H9 (cell line): ENCODE results near the gene SLC17A1. TPM values are rescaled to one million over a fixed set of nuclear protein-coding genes. Genes with fewer than 3 reads are reported as not detected.

Source experiments
- DNase-seq: peaks from one replicate; pipeline ENCODE4 v3.0.0-alpha.2; 2017
- H2AFZ ChIP-seq: one replicate; pipeline ENCODE4 v1.6.1; 2013; ENCODE audit warnings: mild to moderate bottlenecking, low read length, control low read depth, moderate library complexity
- H2AK5ac ChIP-seq: 2 replicates; pipeline ENCODE4 v1.6.1; 2013; ENCODE audit warnings: low read length, control low read depth, mixed read lengths; ENCODE audit not compliant: insufficient read length
- H2BK120ac ChIP-seq: one replicate; pipeline ENCODE4 v1.6.1; 2013; ENCODE audit warnings: low read depth, mild to moderate bottlenecking, low read length, control low read depth, inconsistent platforms; ENCODE audit not compliant: poor library complexity, severe bottlenecking
- H2BK12ac ChIP-seq: 2 replicates; pipeline ENCODE4 v1.6.1; 2013; ENCODE audit warnings: low read length, control low read depth, mixed read lengths, low read depth; ENCODE audit not compliant: insufficient read length
- H2BK15ac ChIP-seq: 2 replicates; pipeline ENCODE4 v1.6.1; 2013; ENCODE audit warnings: low read depth, low read length, control low read depth
- H2BK20ac ChIP-seq: one replicate; pipeline ENCODE4 v1.6.1; 2013; ENCODE audit warnings: low read depth, mild to moderate bottlenecking, low read length, control low read depth, inconsistent platforms; ENCODE audit not compliant: poor library complexity, severe bottlenecking
- H2BK5ac ChIP-seq: 2 replicates; pipeline ENCODE4 v1.6.1; 2013; ENCODE audit warnings: low read length, control low read depth, mixed read lengths; ENCODE audit not compliant: insufficient read length
- H3K14ac ChIP-seq: 2 replicates; pipeline ENCODE4 v1.6.1; 2013; ENCODE audit warnings: low read length, control low read depth; ENCODE audit not compliant: insufficient read depth
- H3K18ac ChIP-seq: 2 replicates; pipeline ENCODE4 v1.6.1; 2013; ENCODE audit warnings: low read depth, mild to moderate bottlenecking, mixed read lengths, low read length, control low read depth; ENCODE audit not compliant: insufficient read length
- H3K23ac ChIP-seq: 2 replicates; pipeline ENCODE4 v1.6.1; 2013; ENCODE audit warnings: low read length, control low read depth, mixed read lengths, low read depth; ENCODE audit not compliant: insufficient read length
- H3K23me2 ChIP-seq: 2 replicates; pipeline ENCODE4 v1.6.1; 2013; ENCODE audit warnings: low read depth, mild to moderate bottlenecking, mixed read lengths, low read length, control low read depth; ENCODE audit not compliant: insufficient read length, poor library complexity, severe bottlenecking
- H3K27ac ChIP-seq: 2 replicates; pipeline ENCODE4 v1.5.1; 2013; ENCODE audit warnings: low read length, control low read depth, mixed read lengths, low read depth; ENCODE audit not compliant: insufficient read length
- H3K27me3 ChIP-seq: 2 replicates; pipeline ENCODE4 v1.6.1; 2013; ENCODE audit warnings: low read length, control low read depth, inconsistent platforms; ENCODE audit not compliant: insufficient read depth
- H3K4ac ChIP-seq: 2 replicates; pipeline ENCODE4 v1.6.1; 2013; ENCODE audit warnings: low read depth, mild to moderate bottlenecking, control low read depth, inconsistent platforms, low read length, moderate library complexity
- H3K4me1 ChIP-seq: 2 replicates; pipeline ENCODE4 v1.6.1; 2013; ENCODE audit warnings: low read length, control low read depth, inconsistent platforms; ENCODE audit not compliant: insufficient read depth
- H3K4me2 ChIP-seq: 2 replicates; pipeline ENCODE4 v1.6.1; 2013; ENCODE audit warnings: low read length, control low read depth, mixed read lengths; ENCODE audit not compliant: insufficient read length, insufficient read depth
- H3K56ac ChIP-seq: 2 replicates; pipeline ENCODE4 v1.6.1; 2013; ENCODE audit warnings: low read depth, mild to moderate bottlenecking, mixed read lengths, low read length, control low read depth; ENCODE audit not compliant: insufficient read length
- H3K79me1 ChIP-seq: 2 replicates; pipeline ENCODE4 v1.6.1; 2013; ENCODE audit warnings: low read depth, mild to moderate bottlenecking, moderate library complexity, low read length, control low read depth, inconsistent platforms; ENCODE audit not compliant: insufficient read depth, poor library complexity, severe bottlenecking
- H3K79me2 ChIP-seq: 2 replicates; pipeline ENCODE4 v1.6.1; 2013; ENCODE audit warnings: low read length, control low read depth, inconsistent platforms; ENCODE audit not compliant: insufficient read depth
- H3K9ac ChIP-seq: 2 replicates; pipeline ENCODE4 v1.6.1; 2013; ENCODE audit warnings: low read length, control low read depth, mixed read lengths; ENCODE audit not compliant: insufficient read length; ENCODE audit errors: extremely low read depth
- H3K9me3 ChIP-seq: one replicate; pipeline ENCODE4 v1.6.1; 2013; ENCODE audit warnings: low read depth, low read length, inconsistent platforms; ENCODE audit not compliant: control insufficient read depth
- H3T11ph ChIP-seq: one replicate; pipeline ENCODE4 v1.6.1; 2013; ENCODE audit warnings: mild to moderate bottlenecking, low read length, control low read depth, inconsistent platforms
- H4K20me1 ChIP-seq: one replicate; pipeline ENCODE4 v1.6.1; 2013; ENCODE audit not compliant: control insufficient read depth, insufficient read length, insufficient read depth
- H4K5ac ChIP-seq: 2 replicates; pipeline ENCODE4 v1.6.1; 2013; ENCODE audit warnings: low read depth, mild to moderate bottlenecking, mixed read lengths, low read length, control low read depth; ENCODE audit not compliant: insufficient read length
- H4K8ac ChIP-seq: replicated peaks from 2 replicates; pipeline ENCODE4 v1.6.1; 2013; ENCODE audit warnings: low read length, control low read depth, mixed read lengths, low read depth; ENCODE audit not compliant: insufficient read length
- H4K91ac ChIP-seq: 2 replicates; pipeline ENCODE4 v1.6.1; 2013; ENCODE audit warnings: low read depth, mild to moderate bottlenecking, moderate library complexity, mixed read lengths, low read length, control low read depth; ENCODE audit not compliant: insufficient read length
- H3K27ac Mint-ChIP-seq, 3 experiments: 2 replicates in 2 of 3; 3 replicates in 1 of 3; pipeline ENCODE4 v1.8.0; 2020 to 2021; ENCODE audit warnings: mixed read lengths in 3 of 3, mild to moderate bottlenecking in 1 of 3, moderate library complexity in 1 of 3
- H3K27me3 Mint-ChIP-seq: 2 replicates; pipeline ENCODE4 v1.8.0; 2021; ENCODE audit warnings: low read depth, mild to moderate bottlenecking, moderate library complexity, mixed read lengths
- H3K36me3 Mint-ChIP-seq, 3 experiments: 2 replicates in 2 of 3; 3 replicates in 1 of 3; pipeline ENCODE4 v1.8.0; 2020 to 2021; ENCODE audit warnings: low read depth in 3 of 3, mixed read lengths in 3 of 3; ENCODE audit not compliant: insufficient read depth in 1 of 3
- H3K4me1 Mint-ChIP-seq, 2 experiments: 2 replicates each; pipeline ENCODE4 v1.8.0; 2020; ENCODE audit warnings: mixed read lengths in 2 of 2
- H3K4me3 Mint-ChIP-seq, 2 experiments: 2 replicates in 1 of 2; 3 replicates in 1 of 2; pipeline ENCODE4 v1.8.0; 2020 to 2021; ENCODE audit warnings: mild to moderate bottlenecking in 2 of 2, mixed read lengths in 2 of 2, moderate library complexity in 1 of 2
- H3K9me3 Mint-ChIP-seq, 2 experiments: 2 replicates in 1 of 2; 3 replicates in 1 of 2; pipeline ENCODE4 v1.8.0; 2020; ENCODE audit warnings: mild to moderate bottlenecking in 2 of 2, mixed read lengths in 2 of 2, moderate library complexity in 1 of 2
- WGBS: extraction: QIAGEN DNeasy Blood & Tissue Kit; methylation state at CpG from one replicate; pipeline ENCODE4 v1.1.7; 2013; ENCODE audit warnings: missing lambda C conversion rate, low lambda C conversion rate, mixed read lengths; ENCODE audit not compliant: insufficient read length; ENCODE audit errors: extremely low coverage; 5-methylcytosine and 5-hydroxymethylcytosine counted together
- total RNA-seq: library from RNA; stranded (reverse); gene quantifications from 2 replicates; pipeline ENCODE4 v1.2.1, GENCODE V29; 2021
- TF ChIP-seq, protein P1 (sequence below): fragments of 200-600 bp; sonication (generic); conservative IDR thresholded peaks from 3 replicates; pipeline ENCODE4 v1.8.0; 2021; ENCODE audit warnings: antibody characterized with exemption, mild to moderate bottlenecking

The SLC17A1 gene
- total RNA-seq, 1 experiment from 2014 or later: not detected

DNA sequence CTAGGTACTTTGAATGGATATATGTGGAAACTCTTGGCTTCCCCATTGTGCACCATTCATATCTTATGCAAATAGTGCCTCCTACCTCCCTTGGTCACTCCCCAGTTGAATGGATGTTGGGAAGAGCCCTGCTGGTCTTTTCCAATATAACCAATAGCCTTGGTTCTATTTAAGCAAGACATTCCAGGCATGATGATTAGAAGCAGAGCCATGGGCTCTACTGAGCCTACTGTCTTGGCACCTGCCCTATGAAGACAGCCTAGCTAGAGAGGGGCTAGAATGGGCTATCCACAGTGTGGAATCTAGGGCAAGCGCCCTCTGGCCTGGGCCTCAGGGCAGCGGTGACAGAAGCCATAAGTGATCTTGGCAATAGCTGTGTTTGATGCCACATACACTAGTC lies 15.6 kb downstream of the SLC17A1 start:
- Histone ChIP-seq H2BK12ac (no peak overlapping the region), H2BK20ac (no peak overlapping the region), H3K79me1 (no peaks in the 10 kb centered on the region), H4K20me1 (no peaks in the 10 kb centered on the region), H2BK120ac (no peak overlapping the region), H4K91ac (no peak overlapping the region), H3K9me3 (no peaks in the 10 kb centered on the region), H2BK5ac (no peak overlapping the region), H3K4me2 (no peak overlapping the region), H3K23ac (no peak overlapping the region), H3K4ac (no peak overlapping the region), H3K23me2 (no peaks in the 10 kb centered on the region), H3K14ac (no peak overlapping the region), H2AFZ (no peak overlapping the region), H3K4me1 (0 out of 2 replicates have a peak, but pooled peaks cover 2% of the 10 kb centered on the region), H3K18ac (no peak overlapping the region), H3K27me3 (no peaks in the 10 kb centered on the region), H3K79me2 (no peaks in the 10 kb centered on the region), H3K56ac (no peak overlapping the region), H2BK15ac (no peak overlapping the region), H3T11ph (no peak overlapping the region), H3K9ac (no peak overlapping the region), H3K27ac (no peak overlapping the region), H4K8ac (no peak overlapping the region), H4K5ac (no peak overlapping the region), H2AK5ac (no peak overlapping the region)
- DNase-seq: no peak
- no peaks in the 10 kb centered on the region for H3K9me3 Mint-ChIP-seq
- H3K4me1 Mint-ChIP-seq: peaks cover 15 to 18% of the 10 kb centered on the region in 2 experiments
- H3K4me3 Mint-ChIP-seq: no peak overlapping the region
- H3K36me3 Mint-ChIP-seq: no peaks in the 10 kb centered on the region; a peak in 1 of 7 replicates
- TF ChIP-seq, protein P1, sequence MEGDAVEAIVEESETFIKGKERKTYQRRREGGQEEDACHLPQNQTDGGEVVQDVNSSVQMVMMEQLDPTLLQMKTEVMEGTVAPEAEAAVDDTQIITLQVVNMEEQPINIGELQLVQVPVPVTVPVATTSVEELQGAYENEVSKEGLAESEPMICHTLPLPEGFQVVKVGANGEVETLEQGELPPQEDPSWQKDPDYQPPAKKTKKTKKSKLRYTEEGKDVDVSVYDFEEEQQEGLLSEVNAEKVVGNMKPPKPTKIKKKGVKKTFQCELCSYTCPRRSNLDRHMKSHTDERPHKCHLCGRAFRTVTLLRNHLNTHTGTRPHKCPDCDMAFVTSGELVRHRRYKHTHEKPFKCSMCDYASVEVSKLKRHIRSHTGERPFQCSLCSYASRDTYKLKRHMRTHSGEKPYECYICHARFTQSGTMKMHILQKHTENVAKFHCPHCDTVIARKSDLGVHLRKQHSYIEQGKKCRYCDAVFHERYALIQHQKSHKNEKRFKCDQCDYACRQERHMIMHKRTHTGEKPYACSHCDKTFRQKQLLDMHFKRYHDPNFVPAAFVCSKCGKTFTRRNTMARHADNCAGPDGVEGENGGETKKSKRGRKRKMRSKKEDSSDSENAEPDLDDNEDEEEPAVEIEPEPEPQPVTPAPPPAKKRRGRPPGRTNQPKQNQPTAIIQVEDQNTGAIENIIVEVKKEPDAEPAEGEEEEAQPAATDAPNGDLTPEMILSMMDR: no peak
- H3K27ac Mint-ChIP-seq: no peak overlapping the region
- no CpG with 5 or more reads among the region's 2 CpGs for WGBS
- H3K27me3 Mint-ChIP-seq: peaks cover 1% of the 10 kb centered on the region; the same call in 1 of the 2 replicates
